ENCODE data around the gene SRRM3.

- TF ChIP-seq TAF1 (IDR thresholded peaks at IDR 0.05; ENCODE audit: low read depth, low read length) (no peak), POLR2A (IDR thresholded peaks at IDR 0.05; ENCODE audit: low read depth, low read length) (no peak), POLR2AphosphoS5 (IDR thresholded peaks at IDR 0.05; ENCODE audit: low read depth, low read length) (no peak), PAX5 (IDR thresholded peaks at IDR 0.05; ENCODE audit: insufficient read depth, low read length, severe bottlenecking) (no peak), POU2F2 (IDR thresholded peaks at IDR 0.05; ENCODE audit: low read depth, low read length) (no peak)
Observed at GRCh38 chr7:76222333-76222732, 20.6 kb downstream of the SRRM3 start.

All from GM12891 (cell line).